ENCODE results near the gene SPIN1. TPM values are rescaled to one million over a fixed set of nuclear protein-coding genes. Genes with fewer than 3 reads are reported as not detected.

Gene SPIN1
- total and polyA plus RNA-seq, 2 experiments from 2014 or later, result 49.0 to 158 TPM

- Histone ChIP-seq H3K27me3 (ENCODE audit: insufficient read depth) (no peaks in the 10 kb centered on the region), H3F3A (replicated peaks; ENCODE audit: low read depth) (no peaks in the 10 kb centered on the region), H3K36me3 (ENCODE audit: insufficient read depth) (no peaks in the 10 kb centered on the region), H3K4me3 (no peak overlapping the region), H2AFZ (no peak overlapping the region), H3K9me2 (ENCODE audit: insufficient read depth) (no peaks in the 10 kb centered on the region; the same call in 1 of the 2 replicates), H3K4me1 (ENCODE audit: insufficient read depth) (peaks cover 13% of the 10 kb centered on the region; the same call in 1 of the 2 replicates), H4K20me1 (replicated peaks; ENCODE audit: insufficient read depth) (no peaks in the 10 kb centered on the region), H3K4me2 (no peak overlapping the region), H3K27ac (ENCODE audit: low read depth) (no peak overlapping the region), H3K79me2 (replicated peaks; ENCODE audit: insufficient read depth) (no peaks in the 10 kb centered on the region)
- Mint-ChIP-seq H3K4me3 (no peak overlapping the region), H3K27me3 (ENCODE audit: insufficient read depth, low read depth, poor library complexity) (peaks cover 14% of the 10 kb centered on the region), H3K36me3 (ENCODE audit: low read depth) (no peaks in the 10 kb centered on the region), H3K27ac (no peak overlapping the region), H3K4me1 (peaks cover 26% of the 10 kb centered on the region), H3K9me3 (no peaks in the 10 kb centered on the region)
- no peak for DNase-seq (ENCODE audit: low spot score)
- TF ChIP-seq NANOG (IDR thresholded peaks at IDR 0.05; ENCODE audit: borderline replicate concordance), result no peak
- no peak for TF ChIP-seq ZNF331 (CRISPR knock-in tag; IDR thresholded peaks at IDR 0.05; ENCODE audit: low read depth)
- no peak for TF ChIP-seq JUNB (IDR thresholded peaks at IDR 0.05; ENCODE audit: unreplicated experiment)
- TF ChIP-seq EZH2 (IDR thresholded peaks at IDR 0.05; ENCODE audit: low read depth, unreplicated experiment), result no peak
- TF ChIP-seq ZNF462 (CRISPR knock-in tag; IDR thresholded peaks at IDR 0.05), result no peak
- no peak for TF ChIP-seq EZH2phosphoT487 (IDR thresholded peaks at IDR 0.05; ENCODE audit: unreplicated experiment)
- TF ChIP-seq CTCF (conservative IDR thresholded peaks at IDR 0.05; ENCODE audit: low read depth in 2 of 2), result no peak
- no peak for TF ChIP-seq REST (IDR thresholded peaks at IDR 0.05; ENCODE audit: unreplicated experiment)
- TF ChIP-seq STAT1 (IDR thresholded peaks at IDR 0.05; ENCODE audit: unreplicated experiment), result no peak
- no peak for TF ChIP-seq ZNF114 (CRISPR knock-in tag; IDR thresholded peaks at IDR 0.05)
- TF ChIP-seq POLR2AphosphoS5 (IDR thresholded peaks at IDR 0.05; ENCODE audit: low read depth), result no peak
- no peak for TF ChIP-seq ETS1 (IDR thresholded peaks at IDR 0.05)
- no peak for TF ChIP-seq CREB1 (CRISPR knock-in tag; IDR thresholded peaks at IDR 0.05; ENCODE audit: low read depth)
- no peak for ATAC-seq
Observed at GRCh38 chr9:88523056-88523455, 134.8 kb downstream of the SPIN1 start.
